IMR-90 (cell line): ENCODE data around the gene HDAC9. TPM values are rescaled to one million over a fixed set of nuclear protein-coding genes. Genes with fewer than 3 reads are reported as not detected.

Experiments used
- ATAC-seq: fragments of 200-7000 bp; cut with Tn5 transposase; 2 replicates; pipeline ENCODE4 v1.9.1; 2020; ENCODE audit warnings: low read depth, mild to moderate bottlenecking, moderate library complexity
- BruUV-seq: library from RNA; stranded (reverse); fragments of 400-500 nt; replicated peaks from 2 replicates; lab custom pipeline; 2021; lab: Mats Ljungman, UMichigan
- CTCF ChIA-PET: fragments of 300-600 bp; formaldehyde crosslinking; extraction: SDS; loops from one replicate; lab custom pipeline; 2021; ENCODE audit warnings: antibody characterized with exemption; lab: Yijun Ruan, JAX
- POLR2A ChIA-PET: fragments of 300-600 bp; sonication (Branson Sonifier 250); formaldehyde crosslinking; loops from one replicate; lab custom pipeline; 2022; ENCODE audit warnings: antibody characterized with exemption; ENCODE audit not compliant: unreplicated experiment; lab: Charles Lee
- DNase-seq: peaks from one replicate; pipeline ENCODE4 v3.0.0; 2013
- H2AFZ ChIP-seq: replicated peaks from 2 replicates; pipeline ENCODE3; 2013; ENCODE audit warnings: low read length, mild to moderate bottlenecking; ENCODE audit not compliant: poor library complexity
- H2AK5ac ChIP-seq: 2 replicates; pipeline ENCODE4 v1.6.1; 2013; ENCODE audit warnings: low read depth, low read length, inconsistent platforms
- H2AK9ac ChIP-seq: replicated peaks from 2 replicates; pipeline ENCODE3; 2013; ENCODE audit warnings: mild to moderate bottlenecking, low read depth, low read length, moderate library complexity; ENCODE audit not compliant: poor library complexity
- H2BK120ac ChIP-seq: 2 replicates; pipeline ENCODE4 v1.6.1; 2013; ENCODE audit warnings: low read depth, low read length, inconsistent platforms
- H2BK15ac ChIP-seq: 3 replicates; pipeline ENCODE4 v1.6.1; 2013; ENCODE audit warnings: low read depth, low read length, inconsistent platforms
- H2BK20ac ChIP-seq: 2 replicates; pipeline ENCODE4 v1.6.1; 2013; ENCODE audit warnings: low read depth, mild to moderate bottlenecking, inconsistent platforms, low read length, moderate library complexity
- H2BK5ac ChIP-seq: 2 replicates; pipeline ENCODE4 v1.6.1; 2013; ENCODE audit warnings: mild to moderate bottlenecking, low read depth, low read length, inconsistent platforms; ENCODE audit not compliant: poor library complexity, severe bottlenecking
- H3K14ac ChIP-seq: replicated peaks from 2 replicates; pipeline ENCODE4 v1.6.1; 2013; ENCODE audit warnings: low read depth, low read length, inconsistent platforms
- H3K18ac ChIP-seq: 2 replicates; pipeline ENCODE4 v1.6.1; 2013; ENCODE audit warnings: low read depth, low read length, control low read depth
- H3K23ac ChIP-seq: 2 replicates; pipeline ENCODE4 v1.6.1; 2013; ENCODE audit warnings: low read depth, low read length, inconsistent platforms
- H3K27ac ChIP-seq: 2 replicates; pipeline ENCODE4 v1.5.1; 2013; ENCODE audit warnings: mild to moderate bottlenecking, control low read depth, low read length; ENCODE audit not compliant: insufficient read depth
- H3K27me3 ChIP-seq: 2 replicates; pipeline ENCODE4 v1.6.1; 2013; ENCODE audit warnings: low read length; ENCODE audit not compliant: control insufficient read depth, insufficient read depth
- H3K36me3 ChIP-seq: 2 replicates; pipeline ENCODE4 v1.6.1; 2013; ENCODE audit warnings: low read length, mixed read lengths; ENCODE audit not compliant: control insufficient read depth, insufficient read depth
- H3K4ac ChIP-seq: 2 replicates; pipeline ENCODE4 v1.6.1; 2013; ENCODE audit warnings: low read depth, low read length, inconsistent platforms
- H3K4me1 ChIP-seq: 2 replicates; pipeline ENCODE4 v1.6.1; 2013; ENCODE audit warnings: low read length, mixed read lengths; ENCODE audit not compliant: control insufficient read depth, insufficient read depth
- H3K4me2 ChIP-seq: 2 replicates; pipeline ENCODE4 v1.6.1; 2013; ENCODE audit warnings: low read depth, mild to moderate bottlenecking, control low read depth, low read length, moderate library complexity
- H3K4me3 ChIP-seq: 2 replicates; pipeline ENCODE4 v1.5.1; 2013; ENCODE audit warnings: low read depth, mild to moderate bottlenecking, control low read depth, low read length, moderate library complexity; ENCODE audit not compliant: insufficient read depth
- H3K56ac ChIP-seq: 2 replicates; pipeline ENCODE4 v1.6.1; 2013; ENCODE audit warnings: low read length, inconsistent platforms; ENCODE audit not compliant: insufficient read depth; ENCODE audit errors: extremely low read depth
- H3K79me1 ChIP-seq, 2 experiments: 2 replicates each; pipeline ENCODE4 v1.6.1; 2013; ENCODE audit warnings: low read length in 2 of 2, inconsistent platforms in 1 of 2, low read depth in 1 of 2
- H3K9ac ChIP-seq: 2 replicates; pipeline ENCODE4 v1.6.1; 2013; ENCODE audit warnings: low read depth, low read length, control low read depth
- H3K9me1 ChIP-seq: 2 replicates; pipeline ENCODE4 v1.6.1; 2013; ENCODE audit warnings: low read length, inconsistent platforms; ENCODE audit not compliant: insufficient read depth
- H3K9me3 ChIP-seq: 2 replicates; pipeline ENCODE4 v1.6.1; 2013; ENCODE audit warnings: low read length; ENCODE audit not compliant: control insufficient read depth, insufficient read depth
- H4K20me1 ChIP-seq: 2 replicates; pipeline ENCODE4 v1.6.1; 2013; ENCODE audit warnings: low read length, inconsistent platforms; ENCODE audit not compliant: insufficient read depth
- H4K5ac ChIP-seq: 2 replicates; pipeline ENCODE4 v1.6.1; 2013; ENCODE audit warnings: mild to moderate bottlenecking, low read depth, low read length, control low read depth
- H4K8ac ChIP-seq, 2 experiments: 2 replicates each; pipeline ENCODE4 v1.6.1; 2013; ENCODE audit warnings: low read depth in 2 of 2, low read length in 2 of 2, control low read depth in 1 of 2, inconsistent platforms in 1 of 2
- H4K91ac ChIP-seq: 2 replicates; pipeline ENCODE4 v1.6.1; 2013; ENCODE audit warnings: low read depth, low read length, inconsistent platforms; ENCODE audit not compliant: insufficient read depth
- BHLHE40 ChIP-seq: fragments of 150-350 bp; IDR thresholded peaks from 2 replicates; pipeline ENCODE4 v1.6.1; 2016; ENCODE audit warnings: mild to moderate bottlenecking, low read depth, low read length
- CEBPB ChIP-seq: IDR thresholded peaks from 2 replicates; pipeline ENCODE4 v1.6.1; 2012; ENCODE audit warnings: low read depth, low read length, improper control_type of control experiment
- CHD1 ChIP-seq: IDR thresholded peaks from 2 replicates; pipeline ENCODE4 v1.6.1; 2012; ENCODE audit warnings: low read depth, low read length, improper control_type of control experiment
- CTCF ChIP-seq: conservative IDR thresholded peaks from 2 replicates; pipeline ENCODE4 v1.5.1; 2012; ENCODE audit warnings: mild to moderate bottlenecking, low read depth, low read length, improper control_type of control experiment
- FOS ChIP-seq: fragments of 150-350 bp; IDR thresholded peaks from 2 replicates; pipeline ENCODE4 v1.6.1; 2016; ENCODE audit warnings: low read depth, low read length
- MAFK ChIP-seq: IDR thresholded peaks from 2 replicates; pipeline ENCODE4 v1.6.1; 2012; ENCODE audit warnings: low read depth, low read length, improper control_type of control experiment
- MAZ ChIP-seq: IDR thresholded peaks from 2 replicates; pipeline ENCODE4 v1.6.1; 2012; ENCODE audit warnings: low read depth, mild to moderate bottlenecking, low read length, improper control_type of control experiment, moderate library complexity, borderline replicate concordance
- MXI1 ChIP-seq: IDR thresholded peaks from 2 replicates; pipeline ENCODE4 v1.6.1; 2012; ENCODE audit warnings: low read depth, mild to moderate bottlenecking, low read length, moderate library complexity, borderline replicate concordance
- NFE2L2 ChIP-seq: fragments of 150-350 bp; IDR thresholded peaks from 2 replicates; pipeline ENCODE4 v1.6.1; 2016; ENCODE audit warnings: low read depth, mild to moderate bottlenecking, low read length
- POLR2A ChIP-seq: IDR thresholded peaks from 2 replicates; pipeline ENCODE4 v1.6.1; 2012; ENCODE audit warnings: mild to moderate bottlenecking, low read depth, low read length
- RAD21 ChIP-seq: IDR thresholded peaks from 2 replicates; pipeline ENCODE4 v1.6.1; 2012; ENCODE audit warnings: low read length, improper control_type of control experiment
- RCOR1 ChIP-seq: IDR thresholded peaks from 2 replicates; pipeline ENCODE4 v1.6.1; 2012; ENCODE audit warnings: mild to moderate bottlenecking, low read length, improper control_type of control experiment; ENCODE audit not compliant: insufficient replicate concordance
- RFX5 ChIP-seq: IDR thresholded peaks from 2 replicates; pipeline ENCODE4 v1.8.0; 2012; ENCODE audit warnings: low read depth, mild to moderate bottlenecking, low read length, moderate library complexity
- SMC3 ChIP-seq: fragments of 150-350 bp; IDR thresholded peaks from 2 replicates; pipeline ENCODE4 v1.6.1; 2016; ENCODE audit warnings: low read depth, mild to moderate bottlenecking, antibody characterized with exemption, low read length, moderate library complexity
- USF2 ChIP-seq: fragments of 150-350 bp; IDR thresholded peaks from 2 replicates; pipeline ENCODE4 v1.6.1; 2017; ENCODE audit warnings: mild to moderate bottlenecking, antibody characterized with exemption, low read length, low read depth
- WGBS, 2 experiments: methylation state at CpG; one replicate each; pipeline versions ENCODE4 v1.1.5 to v1.1.7; 2013; ENCODE audit warnings: missing lambda C conversion rate in 2 of 2; ENCODE audit not compliant: insufficient read length in 1 of 2; ENCODE audit errors: extremely low coverage in 2 of 2; 5-methylcytosine and 5-hydroxymethylcytosine counted together
- dilution Hi-C: fragments of 300-500 bp; cut with HindIII; formaldehyde crosslinking; loops from one replicate; pipeline ENCODE4 v1.14.3; 2018; ENCODE audit warnings: low sequenced_read_pairs; ENCODE audit not compliant: unreplicated experiment
- in situ Hi-C: fragments of 300-500 bp; cut with MboI; formaldehyde crosslinking; loops from 3 replicates; pipeline ENCODE4 v1.14.3; 2019; ENCODE audit warnings: low sequenced_read_pairs, inconsistent platforms, mixed read lengths
- intact Hi-C: fragments of 100-400 bp; cut with micrococcal nuclease; formaldehyde crosslinking; loops from 2 replicates; pipeline ENCODE4 v1.10.0; 2022
- polyA plus RNA-seq, 3 experiments: library from polyadenylated mRNA; depleted of rRNA; stranded (reverse); fragments of >200 nt; gene quantifications; 2 replicates each; pipeline ENCODE4 v1.2.3, GENCODE V29; 2012; ENCODE audit warnings: low replicate concordance in 1 of 3
- total RNA-seq: library from RNA; depleted of rRNA; stranded (reverse); fragments of >200 nt; gene quantifications from 2 replicates; pipeline ENCODE4 v1.2.3, GENCODE V29; 2012
- TF ChIP-seq, protein P1 (sequence below): fragments of 150-350 bp; IDR thresholded peaks from 2 replicates; pipeline ENCODE4 v1.6.1; 2016; ENCODE audit warnings: low read depth, mild to moderate bottlenecking, low read length, moderate library complexity, borderline replicate concordance

HDAC9 gene
- total and polyA plus RNA-seq, 2 of the 4 experiments (the other 2 are of a cell fraction): 4.3 to 24.7 TPM

DNA sequence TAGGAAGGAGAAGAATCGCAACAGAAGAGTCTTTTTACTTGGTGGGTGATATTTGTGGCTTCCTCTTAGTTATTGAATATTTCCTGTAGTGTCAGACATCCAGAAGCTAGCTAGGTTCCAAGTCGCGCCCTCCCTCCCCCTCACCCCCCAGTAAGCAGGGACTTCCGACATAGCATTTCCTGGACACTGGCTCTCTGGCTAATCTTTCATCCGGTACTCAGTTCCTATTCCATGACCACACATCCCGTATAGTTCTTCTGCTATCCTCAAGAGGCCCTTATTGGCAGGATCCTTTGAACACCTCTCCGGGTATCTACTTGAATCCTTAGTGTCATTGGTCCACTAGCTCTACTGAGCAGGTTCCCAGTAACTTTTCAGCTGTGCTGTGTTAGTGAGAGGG is 167.8 kb downstream of the HDAC9 start:
- Histone ChIP-seq H3K18ac (no peak overlapping the region), H2AFZ (no peak overlapping the region), H4K91ac (no peak overlapping the region), H2AK5ac (no peak overlapping the region), H2BK5ac (no peak overlapping the region), H3K14ac (no peak overlapping the region), H3K4me3 (no peak overlapping the region), H3K9ac (no peak overlapping the region), H3K27ac (no peak overlapping the region), H2BK120ac (no peak overlapping the region), H2AK9ac (no peak overlapping the region), H3K36me3 (no peaks in the 10 kb centered on the region), H3K4me2 (no peak overlapping the region), H3K4ac (no peak overlapping the region), H3K4me1 (peaks cover 4% of the 10 kb centered on the region; the same call in 1 of the 2 replicates), H4K8ac (no peak overlapping the region), H2BK20ac (no peak overlapping the region), H3K9me1 (peaks cover 5% of the 10 kb centered on the region; the same call in 1 of the 2 replicates), H3K9me3 (no peaks in the 10 kb centered on the region), H4K20me1 (no peaks in the 10 kb centered on the region), H2BK15ac (no peak overlapping the region), H3K27me3 (no peaks in the 10 kb centered on the region), H3K23ac (no peak overlapping the region), H4K5ac (no peak overlapping the region), H3K56ac (no peak overlapping the region), H3K79me1 (no peaks in the 10 kb centered on the region)
- 98% methylated on average over 4 of the region's 7 CpGs; no CpG with 5 or more reads in 1 of the 2 experiments for WGBS, 2 experiments
- TF ChIP-seq CTCF (no peak), FOS (no peak), CHD1 (no peak), RCOR1 (no peak), RFX5 (no peak), USF2 (no peak), RAD21 (no peak), CEBPB (no peak), POLR2A (no peak), MXI1 (no peak), MAFK (no peak), MAZ (no peak), SMC3 (no peak), NFE2L2 (no peak), BHLHE40 (no peak)
- TF ChIP-seq, protein P1, sequence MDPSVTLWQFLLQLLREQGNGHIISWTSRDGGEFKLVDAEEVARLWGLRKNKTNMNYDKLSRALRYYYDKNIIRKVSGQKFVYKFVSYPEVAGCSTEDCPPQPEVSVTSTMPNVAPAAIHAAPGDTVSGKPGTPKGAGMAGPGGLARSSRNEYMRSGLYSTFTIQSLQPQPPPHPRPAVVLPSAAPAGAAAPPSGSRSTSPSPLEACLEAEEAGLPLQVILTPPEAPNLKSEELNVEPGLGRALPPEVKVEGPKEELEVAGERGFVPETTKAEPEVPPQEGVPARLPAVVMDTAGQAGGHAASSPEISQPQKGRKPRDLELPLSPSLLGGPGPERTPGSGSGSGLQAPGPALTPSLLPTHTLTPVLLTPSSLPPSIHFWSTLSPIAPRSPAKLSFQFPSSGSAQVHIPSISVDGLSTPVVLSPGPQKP: no peak
- DNase-seq (no peak), ATAC-seq (no peak)
- ChIA-PET CTCF (interaction anchor here (0.5 kb wide), 1 partner anchor 318 kb away, joined by 3 read pairs; no protein-coding TSS in a partner anchor), POLR2A (no interaction called here)
- intact Hi-C loops (no loop called here), dilution Hi-C loops (no loop called here), in situ Hi-C loops (loop anchor here (10.0 kb wide), 1 partner anchor 309 kb away; no protein-coding TSS in a partner anchor)
- BruUV-seq: no TSS peak
